HepG2 (cell line): ENCODE measurements around the gene COPE. TPM values are rescaled to one million over a fixed set of nuclear protein-coding genes. Genes with fewer than 3 reads are reported as not detected.
A peak's percentile ranks its signal among the peaks of the same experiment; 100 is the strongest.

ENCODE experiments used
- ATAC-seq: fragments of 200-7000 bp; cut with Tn5 transposase; 3 replicates; pipeline ENCODE4 v1.9.1; 2020; ENCODE audit warnings: mild to moderate bottlenecking, moderate library complexity
- BruUV-seq: library from RNA; stranded (reverse); fragments of 400-500 nt; replicated peaks from 2 replicates; lab custom pipeline; 2021; lab: Mats Ljungman, UMichigan
- CTCF ChIA-PET: fragments of 300-600 bp; formaldehyde crosslinking; extraction: SDS; loops from one replicate; lab custom pipeline; 2021; ENCODE audit warnings: low total read pairs, inconsistent platforms, low intra/inter-chr PET ratio; lab: Yijun Ruan, JAX
- POLR2A ChIA-PET: fragments of 350-600 bp; sonication (Branson Sonifier 250); formaldehyde crosslinking; loops from one replicate; lab custom pipeline; 2020; ENCODE audit warnings: antibody characterized with exemption, inconsistent platforms; lab: Yijun Ruan, JAX
- DNase-seq: peaks from one replicate; pipeline ENCODE4 v3.0.0-alpha.2; 2015; ENCODE audit warnings: low spot score
- FAIRE-seq: peaks from 3 replicates; lab custom pipeline; 2011; peaks lifted over from hg19 to GRCh38; lab: Jason Lieb, UNC
- H2AFZ ChIP-seq: one replicate; pipeline ENCODE4 v1.6.1; 2011; ENCODE audit warnings: low read length, inconsistent platforms
- H3K27ac ChIP-seq: fragments of 300-600 bp; 3 replicates; pipeline ENCODE4 v1.8.0; 2011; ENCODE audit warnings: mixed run types, mild to moderate bottlenecking, mixed read lengths, low read length, inconsistent platforms; ENCODE audit not compliant: insufficient read depth; ENCODE audit errors: extremely low read length
- H3K27me3 ChIP-seq, 2 experiments: fragments of 200-600 bp in 1 of 2; 2 replicates in 1 of 2; 3 replicates in 1 of 2; pipeline versions ENCODE4 v1.6.0 to v1.8.0; 2011; ENCODE audit warnings: low read length in 2 of 2, mild to moderate bottlenecking in 2 of 2, moderate library complexity in 2 of 2, inconsistent platforms in 1 of 2; ENCODE audit not compliant: insufficient read depth in 2 of 2, control insufficient read depth in 1 of 2
- H3K36me3 ChIP-seq, 2 experiments: fragments of 200-600 bp in 1 of 2; replicated peaks in 1 of 2; 2 replicates in 1 of 2; 3 replicates in 1 of 2; pipeline versions ENCODE4 v1.5.1 to v1.8.0; 2011; ENCODE audit warnings: low read length in 2 of 2, inconsistent platforms in 1 of 2; ENCODE audit not compliant: insufficient read depth in 2 of 2, control insufficient read depth in 1 of 2
- H3K4me1 ChIP-seq: 2 replicates; pipeline ENCODE4 v1.5.1; 2012; ENCODE audit warnings: low read length, inconsistent platforms; ENCODE audit not compliant: insufficient read depth
- H3K4me2 ChIP-seq: 2 replicates; pipeline ENCODE4 v1.6.0; 2011; ENCODE audit warnings: low read depth, low read length, inconsistent platforms
- H3K4me3 ChIP-seq, 3 experiments: fragments of 200-600 bp in 1 of 3; sonication (generic), shearing (Covaris generic) in 1 of 3; replicated peaks in 1 of 3; 2 replicates each; pipeline ENCODE4 v1.5.1; 2011 to 2016; ENCODE audit warnings: low read length in 3 of 3, inconsistent platforms in 2 of 3, low read depth in 2 of 3, mild to moderate bottlenecking in 2 of 3, control low read depth in 1 of 3, mixed read lengths in 1 of 3; ENCODE audit not compliant: insufficient read depth in 1 of 3
- H3K79me2 ChIP-seq: one replicate; pipeline ENCODE4 v1.6.1; 2011; ENCODE audit warnings: low read length, inconsistent platforms; ENCODE audit not compliant: insufficient read depth
- H3K9ac ChIP-seq: 2 replicates; pipeline ENCODE4 v1.6.0; 2011; ENCODE audit warnings: mild to moderate bottlenecking, low read depth, low read length, inconsistent platforms; ENCODE audit not compliant: insufficient read depth
- H3K9me3 ChIP-seq: 2 replicates; pipeline ENCODE4 v1.5.1; 2012; ENCODE audit warnings: mild to moderate bottlenecking, low read length
- H4K20me1 ChIP-seq: 2 replicates; pipeline ENCODE4 v1.6.0; 2011; ENCODE audit warnings: inconsistent platforms, mild to moderate bottlenecking, low read length, moderate library complexity; ENCODE audit not compliant: insufficient read depth
- ATF1 ChIP-seq: IDR thresholded peaks from 2 replicates; pipeline ENCODE4 v1.6.1; 2016; ENCODE audit warnings: mild to moderate bottlenecking, control low read depth
- ATM ChIP-seq: fragments of 450-650 bp; IDR thresholded peaks from 2 replicates; pipeline ENCODE4 v1.7.1; 2017; ENCODE audit warnings: mild to moderate bottlenecking, borderline replicate concordance
- BRCA1 ChIP-seq: sonication (generic); formaldehyde crosslinking; IDR thresholded peaks from 2 replicates; pipeline ENCODE4 v1.4.0; 2020; ENCODE audit warnings: missing genetic modification reagents
- DNMT3B ChIP-seq: conservative IDR thresholded peaks from 2 replicates; pipeline ENCODE4 v1.6.1; 2016; ENCODE audit warnings: missing biosample characterization, control low read depth
- FOXK1 ChIP-seq: sonication (generic); formaldehyde crosslinking; IDR thresholded peaks from 2 replicates; pipeline ENCODE4 v1.4.0; 2020; ENCODE audit warnings: low read depth, missing genetic modification reagents, borderline replicate concordance
- KAT8 ChIP-seq: IDR thresholded peaks from 2 replicates; pipeline ENCODE4 v1.6.1; 2016; ENCODE audit warnings: missing genetic modification reagents, missing compliant biosample characterization
- KDM5B ChIP-seq: sonication (generic); formaldehyde crosslinking; IDR thresholded peaks from 2 replicates; pipeline ENCODE4 v1.4.0; 2020; ENCODE audit warnings: missing genetic modification reagents, mild to moderate bottlenecking, borderline replicate concordance
- MATR3 ChIP-seq: sonication (generic); formaldehyde crosslinking; IDR thresholded peaks from 2 replicates; pipeline ENCODE4 v1.4.0; 2020; ENCODE audit warnings: missing genetic modification reagents
- MTF2 ChIP-seq: sonication (generic); formaldehyde crosslinking; IDR thresholded peaks from 2 replicates; pipeline ENCODE4 v1.5.0; 2020; ENCODE audit warnings: missing genetic modification reagents, borderline replicate concordance
- ONECUT2 ChIP-seq: sonication (generic); formaldehyde crosslinking; IDR thresholded peaks from 2 replicates; pipeline ENCODE4 v1.4.0; 2020; ENCODE audit warnings: missing genetic modification reagents
- RAD21 ChIP-seq: fragments of 450-650 bp; formaldehyde crosslinking; IDR thresholded peaks from 2 replicates; pipeline ENCODE4 v1.5.0; 2020; ENCODE audit warnings: mild to moderate bottlenecking
- RBFOX2 ChIP-seq: fragments of 200-400 bp; formaldehyde crosslinking; IDR thresholded peaks from 2 replicates; pipeline ENCODE4 v1.6.1; 2017; ENCODE audit warnings: low read depth, mild to moderate bottlenecking, low read length
- SETDB1 ChIP-seq: sonication (generic); formaldehyde crosslinking; IDR thresholded peaks from 2 replicates; pipeline ENCODE4 v1.5.1; 2020; ENCODE audit warnings: missing genetic modification reagents, mild to moderate bottlenecking, borderline replicate concordance
- SIN3A ChIP-seq: IDR thresholded peaks from 2 replicates; pipeline ENCODE4 v1.6.1; 2011; ENCODE audit warnings: low read depth, mild to moderate bottlenecking, control low read depth, low read length, borderline replicate concordance
- SMYD3 ChIP-seq: sonication (generic); formaldehyde crosslinking; IDR thresholded peaks from 2 replicates; pipeline ENCODE4 v1.8.1; 2023; ENCODE audit warnings: mild to moderate bottlenecking, missing genetic modification reagents
- SRSF4 ChIP-seq: fragments of 200-400 bp; formaldehyde crosslinking; IDR thresholded peaks from one replicate; pipeline ENCODE4 v1.6.1; 2018; ENCODE audit warnings: mild to moderate bottlenecking, low read depth, low read length, moderate library complexity; ENCODE audit not compliant: poor library complexity, severe bottlenecking
- YEATS4 ChIP-seq: sonication (generic); formaldehyde crosslinking; IDR thresholded peaks from 2 replicates; pipeline ENCODE4 v1.4.0; 2020; ENCODE audit warnings: missing genetic modification reagents, borderline replicate concordance
- ZNF230 ChIP-seq: sonication (generic); formaldehyde crosslinking; IDR thresholded peaks from 2 replicates; pipeline ENCODE4 v1.4.0; 2020; ENCODE audit warnings: mild to moderate bottlenecking, missing genetic modification reagents
- ZNF234 ChIP-seq: sonication (generic); formaldehyde crosslinking; conservative IDR thresholded peaks from 2 replicates; pipeline ENCODE4 v1.5.1; 2020; ENCODE audit warnings: mild to moderate bottlenecking, missing genetic modification reagents
- WGBS: methylation state at CpG from one replicate; pipeline ENCODE4 v1.1.6; 2017; ENCODE audit warnings: low lambda C conversion rate; 5-methylcytosine and 5-hydroxymethylcytosine counted together
- in situ Hi-C: cut with HindIII; loops from 2 replicates; pipeline ENCODE4 v1.10.0; 2017; ENCODE audit warnings: low pct_unique_long_range_greater_than_20kb; ENCODE audit not compliant: extremely low pct_ligation_motif_present
- intact Hi-C: fragments of 100-400 bp; cut with micrococcal nuclease; formaldehyde crosslinking; loops from one replicate; pipeline ENCODE4 v1.10.0; 2022; ENCODE audit not compliant: unreplicated experiment
- polyA plus RNA-seq, 8 experiments: library from polyadenylated mRNA; depleted of rRNA in 3 of 8; stranded (reverse) in 7 of 8; unstranded in 1 of 8; fragments of >200 nt; fragmentation: Illumina TruSeq in 4 of 8; extraction: Trizol in 4 of 8; gene quantifications; 2 replicates each; pipeline versions ENCODE4 v1.2.1 to v1.2.3, GENCODE V29; 2011 to 2016; ENCODE audit warnings: low read depth in 4 of 8, missing spikeins in 1 of 8, mixed read lengths in 1 of 8; ENCODE audit not compliant: insufficient read depth in 1 of 8
- total RNA-seq, 5 experiments: library from RNA; depleted of rRNA; stranded (reverse); fragments of >200 nt; fragmentation: Illumina TruSeq; extraction: Trizol; gene quantifications; 2 replicates each; pipeline ENCODE4 v1.2.3, GENCODE V29; 2016; ENCODE audit warnings: low read depth in 1 of 5
- TF ChIP-seq, protein P1 (sequence below): sonication (generic); formaldehyde crosslinking; IDR thresholded peaks from 2 replicates; pipeline ENCODE4 v1.5.0; 2020; ENCODE audit warnings: mild to moderate bottlenecking, missing genetic modification reagents, moderate library complexity
- TF ChIP-seq, protein P2 (sequence below): sonication (generic); formaldehyde crosslinking; IDR thresholded peaks from 2 replicates; pipeline ENCODE4 v1.4.0; 2020; ENCODE audit warnings: mild to moderate bottlenecking, missing genetic modification reagents

COPE gene
- total and polyA plus RNA-seq, 2 of the 13 experiments (the other 11 are each of a cell fraction or from before 2014, with no cell fraction given) = 189 to 205 TPM

DNA sequence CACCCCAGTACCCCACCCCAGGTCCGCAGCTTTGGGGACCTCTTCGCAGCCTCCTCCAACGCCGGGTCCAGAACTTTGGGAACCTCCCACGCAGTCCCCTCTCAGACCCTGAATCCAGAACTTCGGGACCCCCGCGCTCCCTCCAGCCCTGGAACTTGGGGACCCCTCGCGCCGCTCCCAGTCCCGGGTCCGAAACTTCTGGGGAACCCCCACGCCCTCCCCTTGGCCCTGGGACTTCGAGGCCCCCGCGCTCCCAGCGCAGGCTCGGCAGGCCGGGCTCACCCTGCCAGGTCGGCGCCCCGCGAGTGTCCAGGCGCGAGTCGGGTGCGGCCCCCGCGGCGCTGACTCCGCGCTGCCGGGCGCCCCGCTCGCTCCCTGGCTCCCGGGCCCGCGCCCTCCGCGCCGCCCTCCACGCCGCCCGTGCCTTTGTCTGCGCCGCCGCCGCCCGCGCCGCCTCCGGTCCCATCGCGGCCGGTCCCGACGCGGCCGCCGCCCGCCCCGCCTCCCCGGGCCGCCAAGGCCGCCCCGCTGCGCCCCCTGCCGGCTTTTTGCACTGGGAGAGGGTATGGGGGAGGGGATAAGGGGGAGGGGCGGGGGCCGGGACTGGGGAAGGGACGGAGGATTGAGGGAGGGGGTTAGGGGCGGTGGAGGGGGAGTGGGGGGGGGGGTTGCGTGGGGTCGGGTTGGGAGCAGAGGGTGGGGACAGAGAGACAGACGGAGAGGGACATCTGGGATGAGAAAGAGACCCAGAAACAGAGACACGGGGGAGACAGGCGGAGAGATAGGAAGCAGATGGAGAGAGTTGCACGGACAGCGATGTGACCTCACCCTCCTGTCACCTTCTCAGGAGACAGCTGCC is 21.8 kb upstream of the COPE start, which contains the start of gene HOMER3:
Gene HOMER3 (minus strand): TSS at position 449 of the 859 bp plus-strand sequence. CDS start 2,235 bp downstream, outside the sequence.
- Histone ChIP-seq H3K9me3 (no peaks in the 10 kb centered on the region), H3K9ac (peak within 1 kb of the TSS; percentile 74), H3K27me3 (no peaks in the 10 kb centered on the region), H4K20me1 (no peaks in the 10 kb centered on the region), H3K4me2 (peak within 1 kb of the TSS; percentile 90), H3K36me3 (peaks cover 0 to 1% of the 10 kb centered on the region in 2 experiments; a peak in 1 of 5 replicates), H2AFZ (no peak within 1 kb of the TSS), H3K4me1 (peaks cover 52% of the 10 kb centered on the region), H3K27ac (no peak within 1 kb of the TSS), H3K4me3 (peak within 1 kb of the TSS; percentile 60 to 85 (median 74)), H3K79me2 (no peaks in the 10 kb centered on the region)
- in situ Hi-C loops = loop anchor here (5.0 kb wide), 1 partner anchor 46 kb away; no protein-coding TSS in a partner anchor
- WGBS = 6% methylated on average over 27 of the region's 81 CpGs
- CTCF ChIA-PET = interaction anchor here (2.7 kb wide), 1 partner anchor 46 kb away, joined by 13 read pairs; no protein-coding TSS in a partner anchor
- DNase-seq (no peak), ATAC-seq (peak; percentile 56), FAIRE-seq (no peak)
- no TSS peak for BruUV-seq
- POLR2A ChIA-PET = interaction anchor here (1.5 to 2.8 kb wide), 2 partner anchors 13 to 22 kb away, joined by 4 to 17 read pairs; partner anchors contain the start of genes COPE and DDX49
- intact Hi-C loops = no loop called here
- TF ChIP-seq, protein P1, sequence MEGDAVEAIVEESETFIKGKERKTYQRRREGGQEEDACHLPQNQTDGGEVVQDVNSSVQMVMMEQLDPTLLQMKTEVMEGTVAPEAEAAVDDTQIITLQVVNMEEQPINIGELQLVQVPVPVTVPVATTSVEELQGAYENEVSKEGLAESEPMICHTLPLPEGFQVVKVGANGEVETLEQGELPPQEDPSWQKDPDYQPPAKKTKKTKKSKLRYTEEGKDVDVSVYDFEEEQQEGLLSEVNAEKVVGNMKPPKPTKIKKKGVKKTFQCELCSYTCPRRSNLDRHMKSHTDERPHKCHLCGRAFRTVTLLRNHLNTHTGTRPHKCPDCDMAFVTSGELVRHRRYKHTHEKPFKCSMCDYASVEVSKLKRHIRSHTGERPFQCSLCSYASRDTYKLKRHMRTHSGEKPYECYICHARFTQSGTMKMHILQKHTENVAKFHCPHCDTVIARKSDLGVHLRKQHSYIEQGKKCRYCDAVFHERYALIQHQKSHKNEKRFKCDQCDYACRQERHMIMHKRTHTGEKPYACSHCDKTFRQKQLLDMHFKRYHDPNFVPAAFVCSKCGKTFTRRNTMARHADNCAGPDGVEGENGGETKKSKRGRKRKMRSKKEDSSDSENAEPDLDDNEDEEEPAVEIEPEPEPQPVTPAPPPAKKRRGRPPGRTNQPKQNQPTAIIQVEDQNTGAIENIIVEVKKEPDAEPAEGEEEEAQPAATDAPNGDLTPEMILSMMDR (CRISPR knock-in tag) = peak; percentile 15; the same call in 1 of the 2 replicates
- TF ChIP-seq RAD21 (0 out of 2 replicates have a peak, but pooled peaks have one; percentile 10), FOXK1 (CRISPR knock-in tag) (no peak), SMYD3 (CRISPR knock-in tag) (no peak), ONECUT2 (CRISPR knock-in tag) (no peak), ATF1 (no peak), SRSF4 (no peak), ZNF230 (CRISPR knock-in tag) (no peak), MATR3 (CRISPR knock-in tag) (no peak), SIN3A (no peak), ATM (no peak), DNMT3B (no peak), RBFOX2 (0 out of 2 replicates have a peak, but pooled peaks have one; percentile 7), KAT8 (CRISPR knock-in tag) (no peak), MTF2 (0 out of 2 replicates have a peak, but pooled peaks have one; percentile 26), SETDB1 (no peak), BRCA1 (CRISPR knock-in tag) (no peak), KDM5B (CRISPR knock-in tag) (0 out of 2 replicates have a peak, but pooled peaks have one; percentile 6), YEATS4 (no peak), ZNF234 (CRISPR knock-in tag) (no peak)
- TF ChIP-seq, protein P2, sequence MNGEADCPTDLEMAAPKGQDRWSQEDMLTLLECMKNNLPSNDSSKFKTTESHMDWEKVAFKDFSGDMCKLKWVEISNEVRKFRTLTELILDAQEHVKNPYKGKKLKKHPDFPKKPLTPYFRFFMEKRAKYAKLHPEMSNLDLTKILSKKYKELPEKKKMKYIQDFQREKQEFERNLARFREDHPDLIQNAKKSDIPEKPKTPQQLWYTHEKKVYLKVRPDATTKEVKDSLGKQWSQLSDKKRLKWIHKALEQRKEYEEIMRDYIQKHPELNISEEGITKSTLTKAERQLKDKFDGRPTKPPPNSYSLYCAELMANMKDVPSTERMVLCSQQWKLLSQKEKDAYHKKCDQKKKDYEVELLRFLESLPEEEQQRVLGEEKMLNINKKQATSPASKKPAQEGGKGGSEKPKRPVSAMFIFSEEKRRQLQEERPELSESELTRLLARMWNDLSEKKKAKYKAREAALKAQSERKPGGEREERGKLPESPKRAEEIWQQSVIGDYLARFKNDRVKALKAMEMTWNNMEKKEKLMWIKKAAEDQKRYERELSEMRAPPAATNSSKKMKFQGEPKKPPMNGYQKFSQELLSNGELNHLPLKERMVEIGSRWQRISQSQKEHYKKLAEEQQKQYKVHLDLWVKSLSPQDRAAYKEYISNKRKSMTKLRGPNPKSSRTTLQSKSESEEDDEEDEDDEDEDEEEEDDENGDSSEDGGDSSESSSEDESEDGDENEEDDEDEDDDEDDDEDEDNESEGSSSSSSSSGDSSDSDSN (CRISPR knock-in tag) = no peak
